Smooth muscle cell (in vitro differentiated cells): Measurements from ENCODE around the gene PRELID1. TPM values are rescaled to one million over a fixed set of nuclear protein-coding genes. Genes with fewer than 3 reads are reported as not detected.

ENCODE experiments used
- DNase-seq: peaks from one replicate; lab custom pipeline; 2025; ENCODE audit not compliant: unreplicated experiment; lab: John Stamatoyannopoulos, UW
- H2AFZ ChIP-seq: fragments of 200-600 bp; sonication (generic); 2 replicates; pipeline ENCODE4 v1.6.0; 2016; ENCODE audit warnings: antibody characterized with exemption, low read depth, mild to moderate bottlenecking
- H3F3A ChIP-seq: fragments of 200-600 bp; sonication (generic); 2 replicates; pipeline ENCODE4 v1.6.0; 2017; ENCODE audit warnings: antibody characterized with exemption, low read depth
- H3K27ac ChIP-seq: fragments of 200-600 bp; sonication (generic); 2 replicates; pipeline ENCODE4 v1.5.1; 2016; ENCODE audit warnings: low read depth, mild to moderate bottlenecking
- H3K27me3 ChIP-seq: fragments of 200-600 bp; sonication (generic); 2 replicates; pipeline ENCODE4 v1.6.1; 2016; ENCODE audit warnings: low read depth, mild to moderate bottlenecking
- H3K36me3 ChIP-seq: fragments of 200-600 bp; sonication (generic); 2 replicates; pipeline ENCODE4 v1.5.1; 2016; ENCODE audit warnings: low read depth
- H3K4me1 ChIP-seq: fragments of 200-600 bp; sonication (generic); 2 replicates; pipeline ENCODE4 v1.5.1; 2016; ENCODE audit warnings: low read depth
- H3K4me2 ChIP-seq: fragments of 200-600 bp; sonication (generic); 2 replicates; pipeline ENCODE4 v1.6.0; 2016; ENCODE audit warnings: mild to moderate bottlenecking
- H3K4me3 ChIP-seq: fragments of 200-600 bp; sonication (generic); 2 replicates; pipeline ENCODE4 v1.5.1; 2016; ENCODE audit warnings: mild to moderate bottlenecking
- H3K79me2 ChIP-seq: fragments of 200-600 bp; sonication (generic); 2 replicates; pipeline ENCODE4 v1.6.0; 2016; ENCODE audit warnings: low read depth, mild to moderate bottlenecking
- H3K9ac ChIP-seq: fragments of 200-600 bp; sonication (generic); 2 replicates; pipeline ENCODE4 v1.6.0; 2016; ENCODE audit warnings: low read depth
- H3K9me3 ChIP-seq: fragments of 200-600 bp; sonication (generic); replicated peaks from 2 replicates; pipeline ENCODE4 v1.5.1; 2016; ENCODE audit warnings: low read depth
- H4K20me1 ChIP-seq: fragments of 200-600 bp; sonication (generic); 2 replicates; pipeline ENCODE4 v1.6.0; 2016; ENCODE audit warnings: low read depth
- CTCF ChIP-seq: fragments of 200-600 bp; sonication (generic); IDR thresholded peaks from 2 replicates; pipeline ENCODE4 v1.5.1; 2017; ENCODE audit warnings: borderline replicate concordance, mild to moderate bottlenecking, antibody characterized with exemption; ENCODE audit not compliant: insufficient read depth, poor library complexity, severe bottlenecking
- WGBS: methylation state at CpG from one replicate; pipeline ENCODE4 v1.1.7; 2016; ENCODE audit warnings: low lambda C conversion rate; 5-methylcytosine and 5-hydroxymethylcytosine counted together
- polyA plus RNA-seq: library from polyadenylated mRNA; unstranded; fragments of >200 nt; fragmentation: Nextera tagmentation; extraction: Ambion mirVana; gene quantifications from 2 replicates; pipeline ENCODE4 v1.2.1, GENCODE V29; 2016
- total RNA-seq: library from RNA; depleted of rRNA; stranded (reverse); fragments of >200 nt; gene quantifications from 2 replicates; pipeline ENCODE4 v1.2.3, GENCODE V29; 2014

Gene PRELID1
- total and polyA plus RNA-seq, 2 experiments from 2014 or later = 197 to 268 TPM

DNA sequence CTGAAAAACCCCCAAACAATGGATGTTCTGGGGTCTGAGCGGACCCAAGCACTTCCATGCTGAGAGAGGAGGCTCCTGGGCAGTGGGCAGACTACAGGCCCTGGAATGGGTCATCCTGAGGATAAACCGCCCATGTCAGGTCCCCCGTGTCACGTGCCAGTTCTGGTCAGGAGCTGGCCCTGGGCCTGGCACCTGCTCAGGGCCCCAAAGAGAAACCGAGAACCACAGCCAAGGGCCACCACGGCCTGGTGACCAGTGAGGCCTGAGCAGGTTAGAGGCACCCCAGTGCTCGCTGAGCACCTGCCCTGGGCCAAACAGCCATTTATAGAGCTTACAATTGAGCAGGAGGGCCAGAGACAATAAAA lies 32.1 kb downstream of the PRELID1 start:
- no peaks in the 10 kb centered on the region for H3F3A ChIP-seq
- H3K9me3 ChIP-seq = no peaks in the 10 kb centered on the region
- H3K4me2 ChIP-seq = no peak overlapping the region
- peaks cover 38% of the 10 kb centered on the region for H4K20me1 ChIP-seq
- no peak overlapping the region for H3K27ac ChIP-seq
- TF ChIP-seq CTCF = no peak
- no peaks in the 10 kb centered on the region for H3K36me3 ChIP-seq
- H3K27me3 ChIP-seq = no peaks in the 10 kb centered on the region
- peaks cover 10% of the 10 kb centered on the region for H3K79me2 ChIP-seq
- DNase-seq = no peak
- no peak overlapping the region for H3K9ac ChIP-seq
- no peak overlapping the region for H2AFZ ChIP-seq
- H3K4me1 ChIP-seq = no peaks in the 10 kb centered on the region
- WGBS = 96% methylated on average over 7 of the region's 7 CpGs
- no peak overlapping the region for H3K4me3 ChIP-seq

DNA sequence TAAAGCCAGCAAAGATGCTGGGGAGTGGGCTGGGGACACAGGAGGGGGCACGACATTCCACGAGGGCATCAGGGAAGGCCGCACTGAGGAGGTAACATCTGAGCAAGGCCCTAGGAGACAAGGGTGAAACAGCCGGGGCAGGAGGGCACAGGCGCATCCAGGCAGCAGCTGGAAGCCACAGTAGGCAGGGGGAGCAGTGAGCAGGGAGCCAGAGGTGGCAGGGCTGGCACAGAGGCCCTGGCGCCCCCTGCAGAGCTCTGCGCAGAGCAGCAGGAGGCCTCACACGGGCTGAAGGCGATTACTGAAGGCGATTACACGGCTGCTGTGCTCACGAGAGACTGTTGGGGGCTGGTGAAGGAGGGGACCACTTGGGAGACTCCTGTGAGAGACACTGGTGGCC lies 32.5 kb downstream of the PRELID1 start:
- peaks cover 11% of the 10 kb centered on the region for H3K79me2 ChIP-seq
- TF ChIP-seq CTCF = peak; percentile 7
- peaks cover 34% of the 10 kb centered on the region for H4K20me1 ChIP-seq
- no peaks in the 10 kb centered on the region for H3K36me3 ChIP-seq
- no peak overlapping the region for H3K4me2 ChIP-seq
- H3K4me1 ChIP-seq = no peaks in the 10 kb centered on the region
- no peaks in the 10 kb centered on the region for H3F3A ChIP-seq
- no peaks in the 10 kb centered on the region for H3K27me3 ChIP-seq
- H3K9me3 ChIP-seq = no peaks in the 10 kb centered on the region
- 86% methylated on average over 12 of the region's 12 CpGs for WGBS
- H2AFZ ChIP-seq = no peak overlapping the region
- DNase-seq = no peak
- H3K27ac ChIP-seq = no peak overlapping the region
- H3K4me3 ChIP-seq = no peak overlapping the region
- no peak overlapping the region for H3K9ac ChIP-seq

DNA sequence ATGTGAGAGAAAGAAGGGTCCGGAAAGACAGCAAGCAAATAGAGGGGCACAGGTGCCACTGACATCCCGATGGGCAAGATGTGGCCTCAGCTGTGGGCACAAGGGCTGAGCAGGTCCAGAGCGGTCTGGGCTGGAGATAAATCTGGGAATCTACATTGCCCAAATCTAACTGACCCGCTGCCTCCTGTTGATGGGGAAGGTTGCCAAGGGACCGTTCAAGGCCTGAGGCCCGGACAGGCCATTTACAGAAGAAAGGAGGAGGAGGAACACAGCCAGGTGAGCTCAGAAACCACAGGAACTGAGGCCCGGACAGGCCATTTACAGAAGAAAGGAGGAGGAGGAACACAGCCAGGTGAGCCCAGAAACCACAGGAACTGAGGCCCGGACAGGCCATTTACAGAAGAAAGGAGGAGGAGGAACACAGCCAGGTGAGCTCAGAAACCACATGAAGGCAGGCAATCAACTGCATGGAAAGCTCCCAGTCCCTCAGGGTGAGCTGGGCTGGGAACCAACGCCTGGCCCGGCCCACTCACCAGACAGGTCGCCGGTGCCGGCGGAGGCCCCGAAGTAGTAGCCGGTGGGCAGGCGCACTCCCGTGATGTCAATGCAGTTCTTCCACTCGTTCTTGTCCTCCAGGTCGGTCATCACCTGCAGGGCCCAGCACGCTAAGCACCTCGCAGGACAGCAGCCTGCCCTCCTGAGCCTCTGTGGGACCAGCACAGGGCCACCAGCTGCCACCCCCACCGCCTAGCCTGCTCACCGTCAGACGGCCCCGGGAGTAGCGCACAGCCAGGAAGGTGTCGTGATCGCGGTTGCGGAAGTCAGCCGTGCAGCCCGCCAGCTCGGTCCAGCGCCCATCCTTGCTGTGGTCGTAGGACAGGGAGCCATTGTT lies 33.2 kb downstream of the PRELID1 start:
- no peak for TF ChIP-seq CTCF
- Histone ChIP-seq H4K20me1 (peaks cover 33% of the 10 kb centered on the region), H3K27me3 (no peaks in the 10 kb centered on the region), H3K4me1 (no peaks in the 10 kb centered on the region), H3K4me3 (no peak overlapping the region), H2AFZ (no peak overlapping the region), H3F3A (no peaks in the 10 kb centered on the region), H3K27ac (no peak overlapping the region), H3K79me2 (peaks cover 18% of the 10 kb centered on the region), H3K36me3 (no peaks in the 10 kb centered on the region), H3K9ac (no peak overlapping the region), H3K9me3 (no peaks in the 10 kb centered on the region), H3K4me2 (no peak overlapping the region)
- WGBS = 96% methylated on average over 36 of the region's 36 CpGs
- DNase-seq = no peak
